ENCODE data around the gene DXO.

DNA sequence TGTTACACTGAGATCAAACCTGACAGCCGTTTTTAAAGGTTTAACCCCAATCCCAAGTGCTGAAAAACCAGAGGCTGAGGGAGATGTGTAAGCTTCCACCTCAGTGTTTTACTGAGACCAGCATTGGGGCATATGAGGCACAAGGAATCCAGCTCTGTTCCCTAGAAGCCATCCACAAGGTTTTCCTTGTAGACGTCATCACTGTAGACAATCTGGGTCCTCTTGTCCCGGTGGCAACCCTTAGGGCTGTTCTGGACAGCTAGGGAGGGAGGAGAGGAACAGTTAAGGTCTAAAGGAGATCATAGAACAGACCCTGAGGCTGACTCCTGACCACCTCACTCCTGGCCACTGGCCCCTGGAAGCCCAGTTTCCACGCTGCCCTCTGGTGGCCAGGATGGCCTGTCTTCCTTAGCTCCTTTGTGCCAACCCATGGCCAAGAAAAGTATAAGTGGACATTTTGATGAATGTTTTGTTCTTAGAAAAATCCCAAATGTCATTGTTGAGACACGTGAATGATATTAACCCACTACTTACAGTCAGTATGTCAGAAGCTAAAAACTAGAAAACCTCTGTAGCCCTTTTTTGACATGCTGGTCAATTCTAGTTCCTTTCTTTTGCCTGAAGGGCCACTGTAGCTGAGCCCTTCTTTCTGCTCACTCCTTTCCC is 19.7 kb downstream of the DXO start:
- TF ChIP-seq RAD21 (IDR thresholded peaks at IDR 0.05; ENCODE audit: low read length) (peak; percentile 83), POLR2A (IDR thresholded peaks at IDR 0.05; ENCODE audit: low read depth, low read length) (no peak), RCOR1 (IDR thresholded peaks at IDR 0.05; ENCODE audit: insufficient replicate concordance, low read length) (no peak), CTCF (conservative IDR thresholded peaks at IDR 0.05; ENCODE audit: low read depth, low read length) (peak; percentile 84), MAZ (IDR thresholded peaks at IDR 0.05; ENCODE audit: borderline replicate concordance, low read depth, low read length) (peak; percentile 77; the same call in 1 of the 2 replicates)
